ENCODE results near the gene CDH5.

Gene CDH5

GRCh38 chr16:66377324-66377723 is 10.8 kb downstream of the CDH5 start:
- H3K27ac ChIP-seq = no peak overlapping the region
- no peak for TF ChIP-seq CTCF (conservative IDR thresholded peaks at IDR 0.05)

- H3K27ac ChIP-seq = no peak overlapping the region
- TF ChIP-seq CTCF (conservative IDR thresholded peaks at IDR 0.05) = no peak
Observed at GRCh38 chr16:66378741-66379570, 12.5 kb downstream of the CDH5 start.

- no peak for TF ChIP-seq CTCF (conservative IDR thresholded peaks at IDR 0.05)
- H3K27ac ChIP-seq = no peak overlapping the region
Observed at GRCh38 chr16:66379571-66379941, 13.1 kb downstream of the CDH5 start.

GRCh38 chr16:66380421-66380820 is 13.9 kb downstream of the CDH5 start:
- no peak overlapping the region for H3K27ac ChIP-seq
- TF ChIP-seq CTCF (conservative IDR thresholded peaks at IDR 0.05) = no peak

GRCh38 chr16:66381585-66382170 is 15.2 kb downstream of the CDH5 start:
- TF ChIP-seq CTCF (conservative IDR thresholded peaks at IDR 0.05) = no peak

GRCh38 chr16:66382171-66382965 is 15.9 kb downstream of the CDH5 start:
- TF ChIP-seq CTCF (conservative IDR thresholded peaks at IDR 0.05) = no peak
- H3K27ac ChIP-seq = no peak overlapping the region

More at GRCh38 chr16:66381585-66382170, 15.2 kb downstream of the CDH5 start:
- H3K27ac ChIP-seq = no peak overlapping the region

GRCh38 chr16:66382966-66383299 is 16.4 kb downstream of the CDH5 start:
- TF ChIP-seq CTCF (conservative IDR thresholded peaks at IDR 0.05) = no peak
- H3K27ac ChIP-seq = no peak overlapping the region

Measured in VCaP (cell line).